Measurements from ENCODE around the gene LIPE.
A peak's percentile ranks its signal among the peaks of the same experiment; 100 is the strongest.

The LIPE gene

GRCh38 chr19:42442833-42443232 lies 15.6 kb upstream of the LIPE start, which contains the start of gene CXCL17:
CXCL17 (minus strand) TSS chr19:42442946; CDS start chr19:42442832, 114 bp downstream.
- H3K4me3 ChIP-seq (ENCODE audit: low read depth, low read length), result no peak within 1 kb of the TSS
- no peak for TF ChIP-seq CTCF (IDR thresholded peaks at IDR 0.05; ENCODE audit: low read depth, low read length)

- no peak for TF ChIP-seq CTCF (IDR thresholded peaks at IDR 0.05; ENCODE audit: low read depth, low read length)
- no peak overlapping the region for H3K4me3 ChIP-seq (ENCODE audit: low read depth, low read length)
These were observed 13.9 kb upstream of the LIPE start for GRCh38 chr19:42441049-42441445.

- TF ChIP-seq CTCF (IDR thresholded peaks at IDR 0.05; ENCODE audit: low read depth, low read length), result peak; percentile 93
- H3K4me3 ChIP-seq (ENCODE audit: low read depth, low read length), result no peak overlapping the region
These were observed 13.3 kb upstream of the LIPE start for GRCh38 chr19:42440357-42441048.

- H3K4me3 ChIP-seq (ENCODE audit: low read depth, low read length), result no peak overlapping the region
- no peak for TF ChIP-seq CTCF (IDR thresholded peaks at IDR 0.05; ENCODE audit: low read depth, low read length)
These were observed 8.8 kb upstream of the LIPE start for GRCh38 chr19:42436006-42436405.

- no peak overlapping the region for H3K4me3 ChIP-seq (ENCODE audit: low read depth, low read length)
- no peak for TF ChIP-seq CTCF (IDR thresholded peaks at IDR 0.05; ENCODE audit: low read depth, low read length)
These were observed 8.1 kb upstream of the LIPE start for GRCh38 chr19:42435316-42435715.

- H3K4me3 ChIP-seq (ENCODE audit: low read depth, low read length), result no peak overlapping the region
- TF ChIP-seq CTCF (IDR thresholded peaks at IDR 0.05; ENCODE audit: low read depth, low read length), result peak; percentile 63
These were observed 6.5 kb upstream of the LIPE start for GRCh38 chr19:42433503-42434260.

GRCh38 chr19:42431486-42431885 lies 4.3 kb upstream of the LIPE start:
- no peak overlapping the region for H3K4me3 ChIP-seq (ENCODE audit: low read depth, low read length)
- TF ChIP-seq CTCF (IDR thresholded peaks at IDR 0.05; ENCODE audit: low read depth, low read length), result no peak
